Fibroblast of mammary gland (primary cell): Measurements from ENCODE around the gene WRAP73.

Experiments
- DNase-seq: peaks from one replicate; pipeline ENCODE4 v3.0.0-alpha.2; 2010; ENCODE audit warnings: low read depth
- H3K4me3 ChIP-seq: 2 replicates; pipeline ENCODE4 v1.5.1; 2011; ENCODE audit warnings: low read depth, mild to moderate bottlenecking, low read length, moderate library complexity; ENCODE audit not compliant: control insufficient read depth
- CTCF ChIP-seq: conservative IDR thresholded peaks from 2 replicates; pipeline ENCODE4 v1.5.1; 2011; ENCODE audit warnings: low read depth, low read length, inconsistent platforms; ENCODE audit not compliant: control insufficient read depth, insufficient read depth

Gene WRAP73

GRCh38 chr1:3651026-3651929, 1.4 kb upstream of the WRAP73 start:
- no peak for TF ChIP-seq CTCF
- no peak for DNase-seq
- no peak overlapping the region for H3K4me3 ChIP-seq

GRCh38 chr1:3650248-3651025, 534 bp upstream of the WRAP73 start:
- no peak for DNase-seq
- H3K4me3 ChIP-seq = peak overlapping the region; percentile 67
- TF ChIP-seq CTCF = no peak

GRCh38 chr1:3646596-3646995, 3.3 kb downstream of the WRAP73 start:
- no peak for DNase-seq
- TF ChIP-seq CTCF = no peak
- no peak overlapping the region for H3K4me3 ChIP-seq

DNA sequence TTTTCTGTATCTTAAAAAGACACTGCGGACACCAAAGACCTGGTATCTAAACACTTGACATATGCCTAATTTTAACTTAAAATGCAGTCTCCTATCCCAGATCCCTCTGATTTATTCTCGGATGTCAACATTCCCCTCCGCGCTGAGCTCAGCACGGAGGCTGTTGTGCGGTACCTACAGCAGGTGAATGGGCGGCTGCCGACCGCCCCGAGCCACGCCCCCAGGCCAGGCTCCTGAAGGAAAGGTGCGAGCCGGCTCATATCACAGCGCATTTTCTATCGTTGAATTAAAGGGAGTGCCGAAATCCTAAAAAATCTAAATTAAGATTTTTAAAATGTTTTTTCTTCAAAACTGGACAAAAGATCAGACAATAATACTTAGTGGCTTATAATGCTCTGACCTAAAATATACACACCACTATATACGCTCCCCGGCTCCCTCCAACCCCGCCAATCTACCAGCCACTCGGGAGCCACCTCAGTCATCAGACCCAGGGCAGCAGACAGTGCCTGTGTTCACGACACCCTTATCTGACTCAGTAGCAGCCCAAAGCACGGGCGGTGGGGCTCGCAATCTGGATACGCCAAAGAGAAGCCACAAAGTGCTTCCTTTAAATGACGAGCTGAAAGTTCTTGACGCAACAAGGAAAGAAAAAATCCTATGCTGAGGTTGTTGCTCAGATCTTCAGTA, 4.1 kb downstream of the WRAP73 start:
- no peak overlapping the region for H3K4me3 ChIP-seq
- no peak for TF ChIP-seq CTCF
- DNase-seq = no peak

DNA sequence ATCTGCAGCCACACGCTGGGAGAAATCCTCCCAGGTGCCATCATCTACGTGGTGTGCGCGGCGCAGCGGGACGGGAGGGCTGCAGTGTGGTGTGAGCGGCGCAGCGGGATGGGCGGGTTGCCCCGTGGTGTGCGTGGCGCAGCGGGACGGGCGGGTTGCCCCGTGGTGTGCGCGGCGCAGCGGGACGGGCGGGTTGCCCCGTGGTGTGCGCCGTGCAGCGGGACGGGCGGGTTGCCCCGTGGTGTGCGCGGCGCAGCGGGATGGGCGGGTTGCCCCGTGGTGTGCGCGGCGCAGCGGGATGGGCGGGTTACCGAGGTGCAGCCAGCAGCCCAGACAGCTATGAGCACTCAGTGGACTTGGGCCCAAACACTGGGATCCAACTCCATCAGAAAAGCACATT, 4.7 kb downstream of the WRAP73 start:
- no peak overlapping the region for H3K4me3 ChIP-seq
- DNase-seq = no peak
- TF ChIP-seq CTCF = no peak

- no peak for DNase-seq
- TF ChIP-seq CTCF = no peak
- no peak overlapping the region for H3K4me3 ChIP-seq
Measured at GRCh38 chr1:3644273-3644672, 5.6 kb downstream of the WRAP73 start.
